ENCODE results near the gene UBE2E2. TPM values are rescaled to one million over a fixed set of nuclear protein-coding genes. Genes with fewer than 3 reads are reported as not detected.

UBE2E2 gene
- total RNA-seq, 3 donors from 2014 or later, result 4.8 to 24.4 (median 8.9) TPM

GRCh38 chr3:23271876-23272741, 69.0 kb downstream of the UBE2E2 start:
- TF ChIP-seq CTCF (IDR thresholded peaks at IDR 0.05), result no peak
- Histone ChIP-seq H3K9me3 (peaks cover 2% of the 10 kb centered on the region), H3K36me3 (ENCODE audit: low read depth) (no peaks in the 10 kb centered on the region), H3K4me1 (ENCODE audit: low read depth) (no peaks in the 10 kb centered on the region), H3K4me3 (no peak overlapping the region)
- ATAC-seq (no peak), DNase-seq (no peak)
- intact Hi-C loops (cut with DNase I, micrococcal nuclease), result no loop called here

GRCh38 chr3:23272820-23273219, 69.7 kb downstream of the UBE2E2 start:
- intact Hi-C loops (cut with DNase I, micrococcal nuclease), result no loop called here
- no peak for TF ChIP-seq CTCF (IDR thresholded peaks at IDR 0.05)
- Histone ChIP-seq H3K9me3 (peaks cover 2% of the 10 kb centered on the region), H3K36me3 (ENCODE audit: low read depth) (no peaks in the 10 kb centered on the region), H3K4me3 (no peak overlapping the region), H3K4me1 (ENCODE audit: low read depth) (no peaks in the 10 kb centered on the region)
- no peak for ATAC-seq
- DNase-seq, result no peak

- DNase-seq, result no peak
- no peak for ATAC-seq
- no peaks in the 10 kb centered on the region for H3K36me3 ChIP-seq (ENCODE audit: low read depth)
- no peaks in the 10 kb centered on the region for H3K4me1 ChIP-seq (ENCODE audit: low read depth)
- intact Hi-C loops (cut with DNase I, micrococcal nuclease), result no loop called here
- H3K9me3 ChIP-seq, result peaks cover 2% of the 10 kb centered on the region
- H3K4me3 ChIP-seq, result no peak overlapping the region
- TF ChIP-seq CTCF (IDR thresholded peaks at IDR 0.05), result no peak
Measured at GRCh38 chr3:23275061-23275460, 71.9 kb downstream of the UBE2E2 start.

- no peak for TF ChIP-seq CTCF (IDR thresholded peaks at IDR 0.05)
- Histone ChIP-seq H3K4me1 (ENCODE audit: low read depth) (no peaks in the 10 kb centered on the region), H3K9me3 (peaks cover 2% of the 10 kb centered on the region), H3K36me3 (ENCODE audit: low read depth) (no peaks in the 10 kb centered on the region), H3K4me3 (no peak overlapping the region)
- intact Hi-C loops (cut with DNase I, micrococcal nuclease), result no loop called here
- ATAC-seq (no peak), DNase-seq (no peak)
Measured at GRCh38 chr3:23275814-23276213, 72.7 kb downstream of the UBE2E2 start.

GRCh38 chr3:23276913-23277658, 74.0 kb downstream of the UBE2E2 start:
- intact Hi-C loops (cut with DNase I, micrococcal nuclease), result no loop called here
- DNase-seq, result no peak
- Histone ChIP-seq H3K9me3 (no peaks in the 10 kb centered on the region), H3K4me3 (no peak overlapping the region), H3K36me3 (ENCODE audit: low read depth) (no peaks in the 10 kb centered on the region), H3K4me1 (ENCODE audit: low read depth) (no peaks in the 10 kb centered on the region)
- no peak for TF ChIP-seq CTCF (IDR thresholded peaks at IDR 0.05)
- no peak for ATAC-seq
